BLaER1 (cell line): ENCODE results near the gene CCDC24.

Source experiments
- H3K27ac ChIP-seq: shearing (Covaris generic); formaldehyde crosslinking; 2 replicates; pipeline ENCODE4 v1.8.1; 2022
- H3K27me3 ChIP-seq: shearing (Covaris generic); formaldehyde crosslinking; 2 replicates; pipeline ENCODE4 v1.8.1; 2022
- H3K36me3 ChIP-seq: shearing (Covaris generic); formaldehyde crosslinking; 2 replicates; pipeline ENCODE4 v1.8.1; 2022
- H3K4me1 ChIP-seq: shearing (Covaris generic); formaldehyde crosslinking; 2 replicates; pipeline ENCODE4 v1.8.1; 2022
- H3K4me2 ChIP-seq: shearing (Covaris generic); formaldehyde crosslinking; 2 replicates; pipeline ENCODE4 v1.8.1; 2022
- H3K4me3 ChIP-seq: shearing (Covaris generic); formaldehyde crosslinking; 2 replicates; pipeline ENCODE4 v1.8.1; 2022
- H3K9ac ChIP-seq: shearing (Covaris generic); formaldehyde crosslinking; 2 replicates; pipeline ENCODE4 v1.8.1; 2022
- H3K9me3 ChIP-seq: shearing (Covaris generic); formaldehyde crosslinking; 2 replicates; pipeline ENCODE4 v1.8.1; 2022
- H4K20me1 ChIP-seq: shearing (Covaris generic); formaldehyde crosslinking; 2 replicates; pipeline ENCODE4 v1.8.1; 2022
- Cebpa-rat ChIP-seq: shearing (Covaris generic); IDR thresholded peaks from 2 replicates; pipeline ENCODE4 v1.8.1; 2022

CCDC24 gene

GRCh38 chr1:43979528-43980254 lies 11.7 kb upstream of the CCDC24 start:
- no peaks in the 10 kb centered on the region for H3K27me3 ChIP-seq
- peak overlapping the region; percentile 94 for H3K4me2 ChIP-seq
- H4K20me1 ChIP-seq: peaks cover 84% of the 10 kb centered on the region
- peak overlapping the region; percentile 93 for H3K27ac ChIP-seq
- H3K9me3 ChIP-seq: no peaks in the 10 kb centered on the region
- H3K9ac ChIP-seq: peak overlapping the region; percentile 90
- H3K4me1 ChIP-seq: peaks cover 57% of the 10 kb centered on the region
- H3K36me3 ChIP-seq: peaks cover 63% of the 10 kb centered on the region
- TF ChIP-seq Cebpa-rat: no peak
- H3K4me3 ChIP-seq: peak overlapping the region; percentile 86

GRCh38 chr1:43980255-43981134 lies 10.9 kb upstream of the CCDC24 start:
- Histone ChIP-seq H3K27ac (peak overlapping the region; percentile 93), H3K4me1 (peaks cover 57% of the 10 kb centered on the region)

GRCh38 chr1:43981135-43981491 lies 10.3 kb upstream of the CCDC24 start:
- TF ChIP-seq Cebpa-rat: no peak

More at GRCh38 chr1:43980255-43981134, 10.9 kb upstream of the CCDC24 start:
- peaks cover 81% of the 10 kb centered on the region for H4K20me1 ChIP-seq
- H3K9me3 ChIP-seq: no peaks in the 10 kb centered on the region
- peak overlapping the region; percentile 94 for H3K4me2 ChIP-seq
- no peaks in the 10 kb centered on the region for H3K27me3 ChIP-seq
- H3K36me3 ChIP-seq: peaks cover 70% of the 10 kb centered on the region
- H3K9ac ChIP-seq: peak overlapping the region; percentile 90
- peak; percentile 37; the same call in 1 of the 2 replicates for TF ChIP-seq Cebpa-rat
- H3K4me3 ChIP-seq: peak overlapping the region; percentile 86

GRCh38 chr1:43981636-43982035 lies 9.8 kb upstream of the CCDC24 start:
- TF ChIP-seq Cebpa-rat: no peak
- Histone ChIP-seq H3K9me3 (no peaks in the 10 kb centered on the region), H3K27me3 (no peaks in the 10 kb centered on the region), H3K36me3 (peaks cover 75% of the 10 kb centered on the region), H4K20me1 (peaks cover 70% of the 10 kb centered on the region), H3K4me3 (no peak overlapping the region), H3K9ac (no peak overlapping the region), H3K27ac (no peak overlapping the region), H3K4me1 (peaks cover 48% of the 10 kb centered on the region), H3K4me2 (peak overlapping the region; percentile 94)

More at GRCh38 chr1:43981135-43981491, 10.3 kb upstream of the CCDC24 start:
- H3K9me3 ChIP-seq: no peaks in the 10 kb centered on the region
- H3K9ac ChIP-seq: peak overlapping the region; percentile 90
- peaks cover 53% of the 10 kb centered on the region for H3K4me1 ChIP-seq
- H3K27me3 ChIP-seq: no peaks in the 10 kb centered on the region
- H3K27ac ChIP-seq: no peak overlapping the region
- peak overlapping the region; percentile 86; the same call in 1 of the 2 replicates for H3K4me3 ChIP-seq
- peaks cover 75% of the 10 kb centered on the region for H3K36me3 ChIP-seq
- H3K4me2 ChIP-seq: peak overlapping the region; percentile 94
- H4K20me1 ChIP-seq: peaks cover 75% of the 10 kb centered on the region

GRCh38 chr1:43982241-43982640 lies 9.2 kb upstream of the CCDC24 start:
- Histone ChIP-seq H4K20me1 (peaks cover 64% of the 10 kb centered on the region), H3K27ac (no peak overlapping the region), H3K9ac (no peak overlapping the region), H3K4me2 (peak overlapping the region; percentile 94; the same call in 1 of the 2 replicates), H3K36me3 (peaks cover 75% of the 10 kb centered on the region), H3K9me3 (no peaks in the 10 kb centered on the region), H3K27me3 (no peaks in the 10 kb centered on the region), H3K4me1 (peaks cover 42% of the 10 kb centered on the region), H3K4me3 (no peak overlapping the region)
- TF ChIP-seq Cebpa-rat: no peak

- TF ChIP-seq Cebpa-rat: no peak
- Histone ChIP-seq H3K9ac (no peak overlapping the region), H3K9me3 (no peaks in the 10 kb centered on the region), H3K4me3 (no peak overlapping the region), H3K4me1 (peaks cover 36% of the 10 kb centered on the region), H3K36me3 (peaks cover 73% of the 10 kb centered on the region), H3K27ac (no peak overlapping the region), H4K20me1 (peaks cover 58% of the 10 kb centered on the region), H3K27me3 (no peaks in the 10 kb centered on the region), H3K4me2 (no peak overlapping the region)
These were observed 8.6 kb upstream of the CCDC24 start for GRCh38 chr1:43982808-43983207.

- Histone ChIP-seq H3K4me1 (peaks cover 30% of the 10 kb centered on the region), H3K4me3 (no peak overlapping the region), H3K27ac (no peak overlapping the region), H3K9ac (no peak overlapping the region), H4K20me1 (peaks cover 52% of the 10 kb centered on the region), H3K4me2 (no peak overlapping the region; the same call in 1 of the 2 replicates), H3K27me3 (no peaks in the 10 kb centered on the region), H3K9me3 (no peaks in the 10 kb centered on the region), H3K36me3 (peaks cover 67% of the 10 kb centered on the region)
- no peak for TF ChIP-seq Cebpa-rat
These were observed 8.0 kb upstream of the CCDC24 start for GRCh38 chr1:43983253-43983899.

GRCh38 chr1:43984855-43985254 lies 6.5 kb upstream of the CCDC24 start:
- Histone ChIP-seq H3K27ac (no peak overlapping the region), H3K4me3 (no peak overlapping the region), H3K9ac (no peak overlapping the region), H4K20me1 (peaks cover 49% of the 10 kb centered on the region), H3K27me3 (no peaks in the 10 kb centered on the region), H3K36me3 (peaks cover 66% of the 10 kb centered on the region), H3K9me3 (no peaks in the 10 kb centered on the region), H3K4me2 (no peak overlapping the region), H3K4me1 (peaks cover 24% of the 10 kb centered on the region)
- TF ChIP-seq Cebpa-rat: no peak

GRCh38 chr1:43985984-43986595 lies 5.3 kb upstream of the CCDC24 start:
- H3K9ac ChIP-seq: no peak overlapping the region
- H3K27ac ChIP-seq: no peak overlapping the region
- H3K27me3 ChIP-seq: no peaks in the 10 kb centered on the region
- peaks cover 19% of the 10 kb centered on the region for H3K4me1 ChIP-seq
- no peaks in the 10 kb centered on the region for H3K9me3 ChIP-seq
- no peak for TF ChIP-seq Cebpa-rat
- H3K36me3 ChIP-seq: peaks cover 63% of the 10 kb centered on the region
- no peak overlapping the region for H3K4me2 ChIP-seq
- H3K4me3 ChIP-seq: no peak overlapping the region
- H4K20me1 ChIP-seq: peaks cover 39% of the 10 kb centered on the region
